Dermis microvascular lymphatic vessel endothelial cell (primary cell): ENCODE measurements around the gene NAP1L5. TPM values are rescaled to one million over a fixed set of nuclear protein-coding genes. Genes with fewer than 3 reads are reported as not detected.
A peak's percentile ranks its signal among the peaks of the same experiment; 100 is the strongest.

ENCODE experiments used
- DNase-seq, 2 donors: peaks; one replicate each; pipeline versions ENCODE4 v3.0.0 to v3.0.0-alpha.2; 2010; ENCODE audit warnings: low read depth in 2 of 2
- total RNA-seq: library from RNA; depleted of rRNA; stranded (reverse); fragments of >200 nt; gene quantifications from 2 replicates; pipeline ENCODE4 v1.2.1, GENCODE V29; 2014

The NAP1L5 gene
- 1.9 and 2.4 TPM in 2 replicates for total RNA-seq

DNA sequence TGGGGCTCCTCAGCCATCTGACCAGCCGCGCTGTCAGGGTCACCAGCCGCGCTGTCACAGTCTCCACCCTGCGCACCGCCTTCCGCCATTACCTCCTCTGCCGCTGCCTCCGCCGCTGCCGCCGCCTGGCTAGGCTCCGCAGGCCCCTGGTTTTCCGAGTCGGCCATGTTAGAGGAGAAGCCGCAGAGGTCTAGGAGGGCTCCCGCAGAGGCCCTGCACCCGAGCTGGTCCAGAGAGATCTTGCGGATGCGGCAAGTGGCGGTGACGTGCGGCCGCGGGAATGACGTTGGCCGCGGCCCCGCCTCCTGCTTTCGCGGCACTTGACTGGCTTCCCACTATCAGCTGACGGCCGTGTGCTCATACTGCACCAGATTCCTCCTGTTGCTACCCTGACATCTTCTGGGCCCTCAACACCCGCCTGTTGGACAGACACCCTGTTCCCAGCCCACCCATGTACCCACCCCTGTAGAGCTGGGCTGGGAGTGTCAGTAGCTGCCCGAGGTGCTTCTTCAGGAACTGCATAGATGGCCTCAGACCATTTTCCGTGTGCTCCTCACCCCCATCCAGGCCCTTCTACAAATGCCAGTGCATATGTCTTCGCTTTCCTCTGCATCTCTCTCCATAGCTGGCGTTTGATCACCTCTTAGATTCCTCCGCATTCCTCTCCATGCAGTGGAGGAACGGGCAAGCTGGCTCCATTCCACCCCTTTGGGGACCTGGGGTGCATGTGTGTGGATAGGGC is at the start of gene NAP1L5:
Gene NAP1L5 (minus strand): TSS at position 242 of the 742 bp plus-strand sequence. CDS start 75 bp downstream, at position 167.
- DNase-seq: peak; percentile 23 to 61

GRCh38 chr4:88747351-88747750 is 49.7 kb upstream of the NAP1L5 start:
- no peak for DNase-seq

GRCh38 chr4:88746206-88746605 is 48.6 kb upstream of the NAP1L5 start:
- no peak for DNase-seq

DNA sequence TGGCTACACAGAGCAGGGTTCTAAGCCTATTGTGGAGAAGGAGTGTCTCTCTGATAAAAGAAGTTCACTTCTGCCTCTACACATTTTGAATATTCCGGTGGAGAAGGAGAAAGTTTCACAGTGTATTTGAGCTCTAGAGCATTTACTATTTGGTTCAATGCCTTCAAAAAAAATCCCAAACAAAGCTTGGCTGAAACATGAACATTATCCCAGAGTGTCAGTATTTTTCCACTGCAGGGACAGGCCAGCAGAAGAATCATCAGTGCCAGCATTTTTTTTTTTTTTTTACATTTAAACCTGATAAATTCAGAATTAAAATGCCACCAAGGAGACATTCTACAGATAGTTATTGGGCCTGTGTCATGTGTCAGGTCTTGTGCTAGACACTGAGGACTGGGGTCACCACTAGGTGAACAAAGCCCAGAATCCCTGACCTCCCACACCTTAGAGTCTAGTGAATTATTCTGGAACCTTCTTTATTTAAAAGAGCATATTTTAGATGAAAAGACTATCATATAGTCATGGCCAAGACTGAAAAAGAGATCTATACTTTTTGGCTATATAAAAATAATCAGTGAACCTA is 48.0 kb upstream of the NAP1L5 start:
- DNase-seq: no peak

- no peak for DNase-seq
These were observed 47.5 kb upstream of the NAP1L5 start for GRCh38 chr4:88745175-88745574.

DNA sequence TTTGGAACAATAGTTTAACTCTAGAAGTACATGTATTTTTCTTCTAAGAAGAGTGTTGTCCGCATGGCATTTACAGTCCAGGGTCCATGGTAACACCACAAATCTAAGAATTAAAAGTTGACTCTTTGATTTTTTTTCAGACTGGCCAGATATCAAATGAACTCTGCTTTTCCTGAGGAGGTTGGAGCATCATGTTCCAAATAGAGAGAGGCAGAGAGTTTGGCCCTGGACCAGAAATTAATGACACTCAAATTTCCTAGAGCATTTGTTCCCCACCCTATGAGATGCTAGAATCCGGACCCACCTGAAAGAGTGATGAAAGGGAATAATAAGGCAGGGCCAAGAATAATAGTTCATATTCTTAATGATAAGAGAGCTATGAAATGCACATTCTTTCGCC is 47.0 kb upstream of the NAP1L5 start:
- no peak for DNase-seq

DNA sequence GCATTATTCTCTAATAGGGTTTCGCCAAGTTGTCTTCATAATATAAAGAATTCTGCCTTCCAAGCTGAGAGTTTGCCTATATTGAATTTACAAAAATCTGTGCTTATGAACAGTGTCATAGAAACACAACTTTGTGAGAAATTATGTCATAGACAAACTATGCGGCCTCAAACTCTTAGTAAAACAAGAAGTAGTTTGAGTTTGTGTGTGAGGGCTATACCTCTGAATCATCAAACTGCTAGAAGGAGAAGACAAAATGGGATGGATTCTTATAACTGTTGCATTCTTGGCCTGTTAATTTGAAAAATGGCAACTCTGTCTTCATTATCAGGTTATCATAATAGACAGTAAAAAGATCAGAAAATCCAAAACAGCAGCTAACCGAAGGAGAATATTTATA is 46.1 kb upstream of the NAP1L5 start:
- no peak for DNase-seq

DNA sequence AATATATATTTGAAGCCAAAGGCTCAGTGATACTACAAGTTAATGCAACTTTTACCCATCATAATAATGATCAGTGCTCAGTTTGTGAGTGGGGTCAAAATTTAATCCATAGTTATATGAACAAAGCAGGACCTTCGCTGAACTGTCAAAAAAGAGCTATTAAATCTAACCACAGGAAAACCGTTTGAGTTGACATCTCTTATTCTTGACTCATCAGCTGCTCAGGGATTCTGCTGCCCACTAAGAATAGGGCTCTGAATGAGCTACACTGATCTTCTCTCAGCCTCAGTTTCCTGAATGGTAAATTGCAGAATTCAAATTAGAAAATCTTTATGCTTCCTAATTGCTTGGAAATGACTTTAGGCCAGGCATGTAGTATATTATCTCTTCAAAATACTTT is 44.9 kb upstream of the NAP1L5 start:
- DNase-seq: no peak

GRCh38 chr4:88738180-88738579 is 40.6 kb upstream of the NAP1L5 start:
- no peak for DNase-seq

DNA sequence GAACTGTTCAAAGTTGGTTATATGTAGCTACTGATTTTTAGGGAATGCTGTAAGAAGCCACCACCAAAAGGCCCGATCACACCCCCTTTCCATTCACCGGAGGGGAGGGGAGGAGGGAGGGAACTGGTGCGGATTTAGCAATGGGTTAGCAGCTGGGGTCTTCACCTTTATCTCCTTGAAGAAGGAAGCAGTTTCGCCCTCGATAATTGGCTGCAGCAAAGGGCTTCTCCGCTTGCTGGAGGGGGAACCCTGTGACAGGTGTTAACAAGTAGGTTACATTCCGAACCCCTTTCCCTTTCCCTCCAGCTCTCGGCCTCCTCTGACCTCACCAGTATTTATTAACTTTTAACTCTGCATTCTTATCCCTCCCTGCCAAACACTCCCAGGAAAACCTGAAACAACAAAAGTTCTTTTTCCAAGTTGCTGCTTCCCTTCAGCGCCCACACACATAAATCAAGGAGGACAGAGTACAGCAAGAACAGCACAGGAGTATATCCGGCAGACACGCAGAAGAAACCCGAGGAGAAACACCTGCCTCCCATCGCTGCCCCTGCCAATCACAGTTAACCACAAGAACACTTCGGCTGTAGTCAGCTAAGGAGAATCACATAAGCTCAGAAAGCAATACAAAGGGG is 39.8 kb upstream of the NAP1L5 start:
- peak in 1 of 2 donors; percentile 29 for DNase-seq

DNA sequence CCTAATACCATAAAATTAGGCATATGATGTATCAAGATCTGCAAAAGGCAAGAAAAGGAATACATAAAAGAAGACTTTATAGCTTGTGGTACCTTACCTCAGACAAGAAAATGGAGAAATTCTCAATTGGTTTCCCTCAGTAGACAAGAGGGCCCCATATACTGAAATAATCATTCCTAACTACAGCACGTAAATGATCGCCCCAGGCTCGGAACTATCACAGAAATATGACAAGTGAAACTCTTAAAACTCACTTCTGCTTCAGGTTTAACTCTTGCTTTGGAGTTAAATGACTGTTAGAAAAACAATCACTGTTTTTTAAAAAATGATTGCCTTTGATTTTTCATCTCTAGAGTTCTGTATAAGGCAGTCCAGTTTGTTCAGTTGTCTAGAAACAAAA is 38.6 kb upstream of the NAP1L5 start:
- DNase-seq: no peak

- DNase-seq: no peak
These were observed 37.9 kb upstream of the NAP1L5 start for GRCh38 chr4:88735564-88735963.

GRCh38 chr4:88734403-88734949 is 36.8 kb upstream of the NAP1L5 start:
- no peak for DNase-seq

- DNase-seq: no peak
These were observed 35.2 kb upstream of the NAP1L5 start for GRCh38 chr4:88732714-88733368.

DNA sequence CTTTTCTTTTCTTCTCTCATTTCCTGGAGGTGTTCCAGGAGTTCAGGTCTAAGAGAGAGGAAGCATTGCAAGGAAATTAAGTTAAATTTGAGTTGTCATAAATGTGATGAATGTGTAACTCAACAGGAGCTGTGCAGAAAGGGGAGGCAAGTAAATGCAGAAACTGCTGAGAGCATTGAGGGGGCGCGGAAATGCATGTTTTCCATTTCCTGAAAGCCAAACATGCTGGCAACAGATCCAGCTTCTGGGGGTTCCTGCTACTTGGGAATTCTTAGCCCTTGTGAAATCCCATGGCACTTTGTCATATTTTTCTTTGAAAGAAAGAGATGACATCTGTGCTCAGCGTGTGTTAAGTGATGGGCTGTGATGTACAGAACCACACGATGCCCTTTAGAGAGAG is 33.8 kb upstream of the NAP1L5 start:
- DNase-seq: no peak

DNA sequence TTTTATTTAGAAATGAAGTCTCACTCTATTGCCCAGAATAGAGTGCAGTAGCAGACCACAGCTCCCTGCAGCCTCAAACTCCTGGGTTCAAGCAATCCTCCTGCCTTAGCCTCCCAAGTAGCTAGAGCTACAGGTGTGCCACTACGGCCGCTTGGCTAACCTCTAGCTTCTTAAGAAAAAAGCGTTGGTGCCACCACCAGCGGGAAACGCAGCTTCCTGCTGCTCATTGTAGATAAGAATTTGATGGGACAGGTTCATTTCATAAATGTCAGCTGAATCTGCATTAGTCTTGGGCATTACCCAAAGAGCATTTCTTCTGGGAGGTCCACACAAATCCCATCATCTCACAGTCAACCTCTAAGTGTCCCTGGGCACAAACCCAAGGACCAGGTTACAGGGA is 33.2 kb upstream of the NAP1L5 start:
- no peak for DNase-seq

- peak; percentile 36 to 71 for DNase-seq
These were observed 31.6 kb upstream of the NAP1L5 start for GRCh38 chr4:88729146-88729760.

DNA sequence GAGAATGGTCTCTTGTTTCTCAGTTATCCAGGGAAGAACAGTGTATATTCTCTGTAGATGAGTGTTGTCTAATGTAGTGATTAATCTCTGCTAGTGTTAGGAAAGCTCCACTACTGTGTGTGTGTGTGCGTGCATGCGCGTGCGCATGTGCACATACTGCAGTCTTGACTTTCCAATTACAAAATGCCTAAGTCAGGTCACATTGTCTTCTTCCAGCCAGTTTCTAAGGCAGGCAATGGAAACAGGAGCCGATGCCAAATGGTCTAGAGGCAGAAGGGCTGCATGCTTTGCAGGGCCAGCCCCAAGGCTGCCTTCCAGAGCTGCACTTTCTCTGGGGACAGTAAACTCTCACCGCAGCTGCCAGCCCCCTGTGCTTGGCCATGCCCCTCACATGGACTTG is 30.5 kb upstream of the NAP1L5 start:
- DNase-seq: no peak

DNA sequence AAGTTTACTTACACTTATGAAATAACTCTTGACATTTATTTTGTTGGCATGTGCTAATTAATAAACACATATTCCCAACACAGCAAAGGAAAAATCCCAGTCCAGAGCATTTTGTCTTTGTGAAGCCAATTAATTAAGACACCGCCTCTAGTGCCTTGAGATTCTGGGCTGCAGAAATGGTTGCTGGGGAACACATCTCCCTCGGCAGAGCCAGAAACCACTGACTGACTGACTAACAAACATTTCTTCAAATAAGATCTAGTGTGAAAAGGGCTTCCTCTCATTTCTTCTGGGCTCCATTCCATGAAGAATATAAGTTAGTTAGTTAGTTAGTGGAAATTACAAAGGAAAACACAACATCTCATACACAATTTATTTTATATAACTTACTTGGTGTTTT is 28.4 kb upstream of the NAP1L5 start:
- no peak for DNase-seq

GRCh38 chr4:88725143-88725542 is 27.5 kb upstream of the NAP1L5 start:
- no peak for DNase-seq

GRCh38 chr4:88724406-88724805 is 26.8 kb upstream of the NAP1L5 start:
- no peak for DNase-seq

DNA sequence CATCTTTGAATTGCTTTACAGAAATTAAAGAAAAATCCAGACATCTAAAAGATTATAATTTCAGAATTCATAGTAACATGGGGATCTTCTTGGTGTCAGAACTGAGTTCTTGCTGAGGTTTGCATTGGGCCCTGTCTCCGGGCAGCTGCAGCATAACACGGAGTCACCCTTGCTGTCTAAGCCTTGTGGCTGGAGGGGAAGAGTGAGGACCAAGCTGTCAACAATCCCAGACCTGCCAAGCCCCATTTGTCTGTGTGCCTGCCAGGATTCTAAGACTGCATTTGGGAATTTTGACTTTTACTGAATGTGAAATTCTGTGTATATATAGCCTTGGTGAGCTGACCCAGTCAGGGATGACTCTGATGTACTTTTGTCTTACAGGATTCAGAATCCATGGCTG is 25.2 kb upstream of the NAP1L5 start:
- DNase-seq: no peak
